ENCODE results near the gene POTEB3. TPM values are rescaled to one million over a fixed set of nuclear protein-coding genes. Genes with fewer than 3 reads are reported as not detected.
"Not testable (repeated sequence)": the region's sequence is repeated elsewhere in the genome, so short reads cannot be mapped to it uniquely, and the experiment has no call there.

POTEB3 gene
- total and polyA plus RNA-seq, 2 of the 13 experiments (the other 11 are each of a cell fraction or from before 2014, with no cell fraction given): not detected

- H3K4me1 ChIP-seq (ENCODE audit: insufficient read depth, low read length); H3K27me3 ChIP-seq (ENCODE audit: control insufficient read depth in 1 of 2, insufficient read depth in 2 of 2, low read length in 2 of 2); ATAC-seq; CTCF ChIA-PET (ENCODE audit: low intra/inter-chr PET ratio, low total read pairs); H3K79me2 ChIP-seq (ENCODE audit: insufficient read depth, low read length); H3K27ac ChIP-seq (ENCODE audit: extremely low read length, insufficient read depth, low read length); FAIRE-seq; BruUV-seq (replicated peaks); H3K9ac ChIP-seq (ENCODE audit: insufficient read depth, low read depth, low read length); DNase-seq (ENCODE audit: low spot score); H4K20me1 ChIP-seq (ENCODE audit: insufficient read depth, low read length); H3K4me3 ChIP-seq (replicated peaks in 1 of 3; ENCODE audit: insufficient read depth in 1 of 3, low read depth in 2 of 3, low read length in 3 of 3); POLR2A ChIA-PET; H3K9me3 ChIP-seq (ENCODE audit: low read length); in situ Hi-C loops (cut with HindIII; ENCODE audit: extremely low pct_ligation_motif_present, low pct_unique_long_range_greater_than_20kb); H3K36me3 ChIP-seq (replicated peaks in 1 of 2; ENCODE audit: control insufficient read depth in 1 of 2, insufficient read depth in 2 of 2, low read length in 2 of 2); H3K4me2 ChIP-seq (ENCODE audit: low read depth, low read length); H2AFZ ChIP-seq (ENCODE audit: low read length); intact Hi-C loops (cut with micrococcal nuclease; ENCODE audit: unreplicated experiment): not testable (repeated sequence)
- WGBS (ENCODE audit: low lambda C conversion rate): no CpG with 5 or more reads among the region's 5 CpGs
Measured at GRCh38 chr15:21398511-21398910, 41.8 kb downstream of the POTEB3 start.

DNA sequence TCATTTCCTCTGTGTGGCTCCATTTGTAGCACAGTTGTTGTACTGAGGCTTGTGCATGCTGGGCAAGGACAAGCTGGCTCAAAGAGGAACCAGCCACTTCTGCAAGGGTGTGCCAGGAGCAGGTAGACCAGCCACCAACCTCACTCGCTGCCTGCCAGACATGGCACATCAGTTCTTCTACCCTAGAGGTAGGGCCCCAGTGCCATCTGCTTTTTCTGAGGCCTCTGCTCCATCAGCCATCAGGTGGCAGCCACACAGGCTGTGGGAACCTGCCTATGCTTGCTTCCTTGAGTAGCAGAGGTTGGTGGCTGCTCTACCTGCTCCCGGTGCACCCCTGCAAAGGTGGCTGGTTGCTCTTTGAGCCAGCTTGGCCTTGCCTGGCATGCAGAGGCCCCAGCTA is 42.6 kb downstream of the POTEB3 start:
- H3K36me3 ChIP-seq (replicated peaks in 1 of 2; ENCODE audit: control insufficient read depth in 1 of 2, insufficient read depth in 2 of 2, low read length in 2 of 2); H2AFZ ChIP-seq (ENCODE audit: low read length); intact Hi-C loops (cut with micrococcal nuclease; ENCODE audit: unreplicated experiment); H4K20me1 ChIP-seq (ENCODE audit: insufficient read depth, low read length); H3K79me2 ChIP-seq (ENCODE audit: insufficient read depth, low read length); H3K4me3 ChIP-seq (replicated peaks in 1 of 3; ENCODE audit: insufficient read depth in 1 of 3, low read depth in 2 of 3, low read length in 3 of 3); H3K9ac ChIP-seq (ENCODE audit: insufficient read depth, low read depth, low read length); CTCF ChIA-PET (ENCODE audit: low intra/inter-chr PET ratio, low total read pairs); in situ Hi-C loops (cut with HindIII; ENCODE audit: extremely low pct_ligation_motif_present, low pct_unique_long_range_greater_than_20kb); BruUV-seq (replicated peaks); H3K27me3 ChIP-seq (ENCODE audit: control insufficient read depth in 1 of 2, insufficient read depth in 2 of 2, low read length in 2 of 2); POLR2A ChIA-PET; FAIRE-seq; H3K4me2 ChIP-seq (ENCODE audit: low read depth, low read length); H3K9me3 ChIP-seq (ENCODE audit: low read length); H3K27ac ChIP-seq (ENCODE audit: extremely low read length, insufficient read depth, low read length); H3K4me1 ChIP-seq (ENCODE audit: insufficient read depth, low read length); DNase-seq (ENCODE audit: low spot score); ATAC-seq: not testable (repeated sequence)
- no CpG with 5 or more reads among the region's 2 CpGs for WGBS (ENCODE audit: low lambda C conversion rate)

GRCh38 chr15:21397186-21397585 is 43.1 kb downstream of the POTEB3 start:
- H3K27ac ChIP-seq (ENCODE audit: extremely low read length, insufficient read depth, low read length); H3K9ac ChIP-seq (ENCODE audit: insufficient read depth, low read depth, low read length); H3K36me3 ChIP-seq (replicated peaks in 1 of 2; ENCODE audit: control insufficient read depth in 1 of 2, insufficient read depth in 2 of 2, low read length in 2 of 2); POLR2A ChIA-PET; H3K4me1 ChIP-seq (ENCODE audit: insufficient read depth, low read length); intact Hi-C loops (cut with micrococcal nuclease; ENCODE audit: unreplicated experiment); H2AFZ ChIP-seq (ENCODE audit: low read length); FAIRE-seq; H4K20me1 ChIP-seq (ENCODE audit: insufficient read depth, low read length); in situ Hi-C loops (cut with HindIII; ENCODE audit: extremely low pct_ligation_motif_present, low pct_unique_long_range_greater_than_20kb); H3K4me3 ChIP-seq (replicated peaks in 1 of 3; ENCODE audit: insufficient read depth in 1 of 3, low read depth in 2 of 3, low read length in 3 of 3); CTCF ChIA-PET (ENCODE audit: low intra/inter-chr PET ratio, low total read pairs); H3K27me3 ChIP-seq (ENCODE audit: control insufficient read depth in 1 of 2, insufficient read depth in 2 of 2, low read length in 2 of 2); H3K9me3 ChIP-seq (ENCODE audit: low read length); DNase-seq (ENCODE audit: low spot score); ATAC-seq; H3K79me2 ChIP-seq (ENCODE audit: insufficient read depth, low read length); H3K4me2 ChIP-seq (ENCODE audit: low read depth, low read length); BruUV-seq (replicated peaks): not testable (repeated sequence)
- WGBS (ENCODE audit: low lambda C conversion rate): no CpG with 5 or more reads among the region's 2 CpGs

DNA sequence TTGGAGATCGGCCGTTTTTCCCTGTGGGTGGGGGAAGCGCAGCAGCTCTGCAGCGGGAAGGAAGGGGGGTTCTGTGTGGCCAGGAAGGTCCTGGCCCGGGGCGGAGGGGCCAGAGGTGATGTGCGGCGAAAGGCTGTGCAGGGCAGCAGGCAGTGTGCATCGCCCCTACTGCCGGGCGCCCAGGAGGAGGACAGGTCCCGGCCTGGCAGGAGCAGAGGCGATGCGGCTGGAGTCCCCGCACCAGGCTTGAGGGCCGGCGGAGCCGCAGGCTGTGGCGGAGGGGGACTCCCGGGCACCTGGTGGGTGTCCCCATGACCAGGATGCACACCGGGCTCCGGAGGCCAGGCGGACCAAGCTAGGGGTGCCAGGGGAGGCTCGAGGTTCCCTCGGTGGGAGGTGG is 54.3 kb downstream of the POTEB3 start:
- H2AFZ ChIP-seq (ENCODE audit: low read length); H3K27me3 ChIP-seq (ENCODE audit: control insufficient read depth in 1 of 2, insufficient read depth in 2 of 2, low read length in 2 of 2); ATAC-seq; POLR2A ChIA-PET; H3K4me1 ChIP-seq (ENCODE audit: insufficient read depth, low read length); FAIRE-seq; BruUV-seq (replicated peaks); H3K9me3 ChIP-seq (ENCODE audit: low read length); H3K9ac ChIP-seq (ENCODE audit: insufficient read depth, low read depth, low read length); DNase-seq (ENCODE audit: low spot score); H3K36me3 ChIP-seq (replicated peaks in 1 of 2; ENCODE audit: control insufficient read depth in 1 of 2, insufficient read depth in 2 of 2, low read length in 2 of 2); intact Hi-C loops (cut with micrococcal nuclease; ENCODE audit: unreplicated experiment); CTCF ChIA-PET (ENCODE audit: low intra/inter-chr PET ratio, low total read pairs); H3K4me3 ChIP-seq (replicated peaks in 1 of 3; ENCODE audit: insufficient read depth in 1 of 3, low read depth in 2 of 3, low read length in 3 of 3); H4K20me1 ChIP-seq (ENCODE audit: insufficient read depth, low read length); in situ Hi-C loops (cut with HindIII; ENCODE audit: extremely low pct_ligation_motif_present, low pct_unique_long_range_greater_than_20kb); H3K79me2 ChIP-seq (ENCODE audit: insufficient read depth, low read length); H3K4me2 ChIP-seq (ENCODE audit: low read depth, low read length); H3K27ac ChIP-seq (ENCODE audit: extremely low read length, insufficient read depth, low read length): not testable (repeated sequence)
- no CpG with 5 or more reads among the region's 25 CpGs for WGBS (ENCODE audit: low lambda C conversion rate)

Data from HepG2 (cell line).